ENCODE results near the gene RAD51B. TPM values are rescaled to one million over a fixed set of nuclear protein-coding genes. Genes with fewer than 3 reads are reported as not detected.

The RAD51B gene
- total and polyA plus RNA-seq, 2 experiments from 2014 or later, result 11.7 to 17.8 TPM

GRCh38 chr14:67949771-67950170 is 130.2 kb downstream of the RAD51B start:
- H3K36me3 ChIP-seq, result no peaks in the 10 kb centered on the region
- no peak overlapping the region for H3K4me3 ChIP-seq
- TF ChIP-seq CTCF (IDR thresholded peaks at IDR 0.05; ENCODE audit: low read depth, low read length), result no peak
- H3K27me3 ChIP-seq, result no peaks in the 10 kb centered on the region
- no peak overlapping the region for H3K27ac ChIP-seq
- H3K4me1 ChIP-seq (ENCODE audit: low read depth), result no peaks in the 10 kb centered on the region
- DNase-seq (ENCODE audit: low read depth in 1 of 2, low spot score in 1 of 2), result no peak
- H3K9me3 ChIP-seq (ENCODE audit: low read depth), result no peaks in the 10 kb centered on the region

- H3K4me1 ChIP-seq (ENCODE audit: low read depth), result no peaks in the 10 kb centered on the region
- no peak overlapping the region for H3K4me3 ChIP-seq
- DNase-seq (ENCODE audit: low read depth in 1 of 2, low spot score in 1 of 2), result no peak
- TF ChIP-seq CTCF (IDR thresholded peaks at IDR 0.05; ENCODE audit: low read depth, low read length), result no peak
- H3K36me3 ChIP-seq, result no peaks in the 10 kb centered on the region
- H3K9me3 ChIP-seq (ENCODE audit: low read depth), result no peaks in the 10 kb centered on the region
- no peak overlapping the region for H3K27ac ChIP-seq
- H3K27me3 ChIP-seq, result no peaks in the 10 kb centered on the region
Observed at GRCh38 chr14:67950386-67950785, 130.8 kb downstream of the RAD51B start.

- H3K27me3 ChIP-seq, result no peaks in the 10 kb centered on the region
- H3K36me3 ChIP-seq, result no peaks in the 10 kb centered on the region
- no peak for TF ChIP-seq CTCF (IDR thresholded peaks at IDR 0.05; ENCODE audit: low read depth, low read length)
- H3K4me3 ChIP-seq, result no peak overlapping the region
- H3K9me3 ChIP-seq (ENCODE audit: low read depth), result no peaks in the 10 kb centered on the region
- no peaks in the 10 kb centered on the region for H3K4me1 ChIP-seq (ENCODE audit: low read depth)
- DNase-seq (ENCODE audit: low read depth in 1 of 2, low spot score in 1 of 2), result peak in 1 of 2 donors; percentile 54
- no peak overlapping the region for H3K27ac ChIP-seq
Observed at GRCh38 chr14:67951529-67952135, 132.1 kb downstream of the RAD51B start.

- H3K36me3 ChIP-seq, result no peaks in the 10 kb centered on the region
- H3K4me3 ChIP-seq, result no peak overlapping the region
- no peak for TF ChIP-seq CTCF (IDR thresholded peaks at IDR 0.05; ENCODE audit: low read depth, low read length)
- no peaks in the 10 kb centered on the region for H3K4me1 ChIP-seq (ENCODE audit: low read depth)
- no peak overlapping the region for H3K27ac ChIP-seq
- no peaks in the 10 kb centered on the region for H3K27me3 ChIP-seq
- DNase-seq (ENCODE audit: low read depth in 1 of 2, low spot score in 1 of 2), result no peak
- no peaks in the 10 kb centered on the region for H3K9me3 ChIP-seq (ENCODE audit: low read depth)
Observed at GRCh38 chr14:67952381-67952780, 132.8 kb downstream of the RAD51B start.

- Histone ChIP-seq H3K4me1 (ENCODE audit: low read depth) (no peaks in the 10 kb centered on the region), H3K9me3 (ENCODE audit: low read depth) (no peaks in the 10 kb centered on the region), H3K4me3 (no peak overlapping the region), H3K36me3 (no peaks in the 10 kb centered on the region), H3K27ac (no peak overlapping the region), H3K27me3 (no peaks in the 10 kb centered on the region)
- no peak for TF ChIP-seq CTCF (IDR thresholded peaks at IDR 0.05; ENCODE audit: low read depth, low read length)
- DNase-seq (ENCODE audit: low read depth in 1 of 2, low spot score in 1 of 2), result no peak
Observed at GRCh38 chr14:67952786-67953185, 133.2 kb downstream of the RAD51B start.
